ENCODE measurements around the gene IL1R2.

Gene IL1R2

GRCh38 chr2:102060792-102061191 lies 69.0 kb downstream of the IL1R2 start:
- no peak for DNase-seq (ENCODE audit: low read depth)
- H3K4me3 ChIP-seq (ENCODE audit: low read depth, low read length), result no peak overlapping the region
- no peak for TF ChIP-seq CTCF (IDR thresholded peaks at IDR 0.05; ENCODE audit: low read depth, low read length, missing control alignments)
- in situ Hi-C loops (cut with HindIII; ENCODE audit: low sequenced_read_pairs), result loop anchor here (5.0 kb wide), 1 partner anchor 42 kb away; no protein-coding TSS in a partner anchor

DNA sequence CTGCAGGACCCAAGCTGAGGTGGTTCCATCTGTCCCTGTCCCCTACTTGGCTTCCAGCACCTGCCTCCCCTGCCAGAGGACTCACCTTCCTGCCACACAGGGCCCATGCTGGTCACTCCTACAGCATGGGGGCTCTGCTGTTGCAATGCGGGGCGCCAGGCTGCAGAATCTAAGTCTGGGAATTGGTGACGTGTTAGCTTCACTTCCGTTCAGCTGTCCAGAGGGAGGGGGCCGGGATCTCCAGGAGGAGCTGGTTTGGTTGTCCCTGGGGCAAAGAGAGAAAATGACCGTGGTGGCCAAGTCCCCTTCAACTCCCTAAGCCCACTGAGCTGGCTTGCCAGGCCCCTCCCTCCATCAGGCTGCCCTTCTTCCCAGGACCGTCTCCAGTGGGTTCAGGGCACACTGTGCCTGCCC lies 69.5 kb downstream of the IL1R2 start:
- in situ Hi-C loops (cut with HindIII; ENCODE audit: low sequenced_read_pairs), result loop anchor here (5.0 kb wide), 1 partner anchor 41 kb away; no protein-coding TSS in a partner anchor
- no peak for DNase-seq (ENCODE audit: low read depth)
- H3K4me3 ChIP-seq (ENCODE audit: low read depth, low read length), result no peak overlapping the region

DNA sequence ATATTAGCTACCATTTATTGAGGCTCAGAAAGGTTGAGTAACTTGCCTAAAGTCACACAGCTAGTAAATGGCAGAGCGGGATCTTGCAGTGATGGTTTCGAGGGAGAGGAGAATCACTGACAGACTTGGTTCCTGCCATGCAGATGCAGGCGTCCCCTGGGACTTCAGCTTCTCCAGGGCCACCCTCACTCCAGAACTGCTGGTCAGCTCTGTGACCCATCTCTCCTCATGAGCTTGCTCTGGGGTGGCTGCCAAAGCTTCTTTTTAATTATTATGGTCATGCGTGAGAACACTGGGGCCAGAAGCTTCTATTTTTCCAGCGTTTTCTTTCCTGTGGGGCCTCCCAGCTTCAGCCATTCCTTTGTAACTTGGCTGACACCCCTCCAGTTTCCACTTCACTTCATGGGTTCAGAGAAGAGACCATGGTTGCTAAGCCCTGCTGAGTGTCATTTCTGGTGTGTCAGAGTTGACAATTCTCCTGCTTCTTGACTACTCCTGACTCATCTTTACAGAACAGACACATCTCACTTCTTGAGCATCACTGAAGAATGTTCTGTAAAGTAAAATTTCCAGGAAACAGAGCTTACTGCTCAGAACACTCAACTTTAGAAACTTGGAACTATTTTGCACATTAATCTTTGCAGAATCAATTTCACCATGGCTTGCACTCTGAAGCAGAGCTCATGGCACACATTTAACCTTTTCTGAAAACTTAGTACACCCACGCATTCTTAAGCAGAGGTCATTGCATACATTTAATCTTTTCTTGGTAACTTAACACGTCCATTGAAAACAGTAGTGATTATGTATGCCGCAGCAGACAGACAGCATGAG lies 70.4 kb downstream of the IL1R2 start:
- in situ Hi-C loops (cut with HindIII; ENCODE audit: low sequenced_read_pairs), result loop anchor here (5.0 kb wide), 1 partner anchor 40 kb away; no protein-coding TSS in a partner anchor
- no peak overlapping the region for H3K4me3 ChIP-seq (ENCODE audit: low read depth, low read length)
- peak; percentile 82 for DNase-seq (ENCODE audit: low read depth)
- TF ChIP-seq CTCF (IDR thresholded peaks at IDR 0.05; ENCODE audit: low read depth, low read length, missing control alignments), result no peak

More for the DNA sequence above, 69.5 kb downstream of the IL1R2 start:
- TF ChIP-seq CTCF (IDR thresholded peaks at IDR 0.05; ENCODE audit: low read depth, low read length, missing control alignments), result no peak

GRCh38 chr2:102062802-102063201 lies 71.0 kb downstream of the IL1R2 start:
- in situ Hi-C loops (cut with HindIII; ENCODE audit: low sequenced_read_pairs), result loop anchor here (5.0 kb wide), 1 partner anchor 39 kb away; no protein-coding TSS in a partner anchor
- H3K4me3 ChIP-seq (ENCODE audit: low read depth, low read length), result no peak overlapping the region
- TF ChIP-seq CTCF (IDR thresholded peaks at IDR 0.05; ENCODE audit: low read depth, low read length, missing control alignments), result no peak
- no peak for DNase-seq (ENCODE audit: low read depth)

- no peak for TF ChIP-seq CTCF (IDR thresholded peaks at IDR 0.05; ENCODE audit: low read depth, low read length, missing control alignments)
- H3K4me3 ChIP-seq (ENCODE audit: low read depth, low read length), result no peak overlapping the region
- DNase-seq (ENCODE audit: low read depth), result no peak
- in situ Hi-C loops (cut with HindIII; ENCODE audit: low sequenced_read_pairs), result loop anchor here (5.0 kb wide), 1 partner anchor 39 kb away; no protein-coding TSS in a partner anchor
These were observed 71.7 kb downstream of the IL1R2 start for GRCh38 chr2:102063487-102063911.

- peak; percentile 95 for DNase-seq (ENCODE audit: low read depth)
- in situ Hi-C loops (cut with HindIII; ENCODE audit: low sequenced_read_pairs), result loop anchor here (5.0 kb wide), 1 partner anchor 38 kb away; no protein-coding TSS in a partner anchor
- no peak for TF ChIP-seq CTCF (IDR thresholded peaks at IDR 0.05; ENCODE audit: low read depth, low read length, missing control alignments)
- peak overlapping the region; percentile 1 for H3K4me3 ChIP-seq (ENCODE audit: low read depth, low read length)
These were observed 72.3 kb downstream of the IL1R2 start for GRCh38 chr2:102063941-102064678.

Measured in astrocyte of the cerebellum (primary cell).